ENCODE measurements around the gene KCNQ2.

DNA sequence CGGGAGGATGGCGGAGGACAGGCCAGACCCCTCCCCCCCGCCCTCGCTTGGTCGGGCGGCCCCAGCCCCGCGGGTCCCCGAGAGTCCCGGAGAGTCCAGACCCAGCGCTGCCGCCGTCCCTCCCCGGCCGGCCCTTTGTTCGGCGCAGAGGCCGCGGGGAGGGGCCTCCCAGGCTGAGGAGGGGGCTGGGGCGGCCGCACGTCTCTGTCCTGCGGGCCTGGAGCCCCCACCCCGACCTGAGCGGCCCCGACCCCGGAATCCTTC lies 806 bp downstream of the KCNQ2 start:
- TF ChIP-seq, protein P1, sequence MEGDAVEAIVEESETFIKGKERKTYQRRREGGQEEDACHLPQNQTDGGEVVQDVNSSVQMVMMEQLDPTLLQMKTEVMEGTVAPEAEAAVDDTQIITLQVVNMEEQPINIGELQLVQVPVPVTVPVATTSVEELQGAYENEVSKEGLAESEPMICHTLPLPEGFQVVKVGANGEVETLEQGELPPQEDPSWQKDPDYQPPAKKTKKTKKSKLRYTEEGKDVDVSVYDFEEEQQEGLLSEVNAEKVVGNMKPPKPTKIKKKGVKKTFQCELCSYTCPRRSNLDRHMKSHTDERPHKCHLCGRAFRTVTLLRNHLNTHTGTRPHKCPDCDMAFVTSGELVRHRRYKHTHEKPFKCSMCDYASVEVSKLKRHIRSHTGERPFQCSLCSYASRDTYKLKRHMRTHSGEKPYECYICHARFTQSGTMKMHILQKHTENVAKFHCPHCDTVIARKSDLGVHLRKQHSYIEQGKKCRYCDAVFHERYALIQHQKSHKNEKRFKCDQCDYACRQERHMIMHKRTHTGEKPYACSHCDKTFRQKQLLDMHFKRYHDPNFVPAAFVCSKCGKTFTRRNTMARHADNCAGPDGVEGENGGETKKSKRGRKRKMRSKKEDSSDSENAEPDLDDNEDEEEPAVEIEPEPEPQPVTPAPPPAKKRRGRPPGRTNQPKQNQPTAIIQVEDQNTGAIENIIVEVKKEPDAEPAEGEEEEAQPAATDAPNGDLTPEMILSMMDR (IDR thresholded peaks at IDR 0.05) = no peak
- no peak for TF ChIP-seq POLR2A (IDR thresholded peaks at IDR 0.05)
